Dendritic cell treated with granulocyte-macrophage colony-stimulating factor and Interleukin-4, amounts not matched to agents 40 ng/mL and 50 ng/mL, for 4 days (primary cell): ENCODE data around the gene MBTPS1.

Source experiments
- H3K27ac Mint-ChIP-seq: one replicate; pipeline ENCODE4 v1.8.0; 2022; ENCODE audit warnings: mild to moderate bottlenecking, mixed read lengths
- H3K27me3 Mint-ChIP-seq: one replicate; pipeline ENCODE4 v1.8.0; 2022; ENCODE audit warnings: mild to moderate bottlenecking, mixed read lengths
- H3K36me3 Mint-ChIP-seq: one replicate; pipeline ENCODE4 v1.8.0; 2022; ENCODE audit warnings: low read depth, mixed read lengths
- H3K4me1 Mint-ChIP-seq: one replicate; pipeline ENCODE4 v1.8.0; 2022; ENCODE audit warnings: low read depth, mixed read lengths
- H3K4me3 Mint-ChIP-seq: one replicate; pipeline ENCODE4 v1.8.0; 2022; ENCODE audit warnings: mild to moderate bottlenecking, moderate library complexity, mixed read lengths
- H3K9me3 Mint-ChIP-seq: one replicate; pipeline ENCODE4 v1.8.0; 2022; ENCODE audit warnings: mixed read lengths
- intact Hi-C: fragments of 100-400 bp; cut with micrococcal nuclease; formaldehyde crosslinking; loops from one replicate; pipeline ENCODE4 v1.15.0; 2022

Gene MBTPS1

GRCh38 chr16:84143784-84144199, 27.1 kb upstream of the MBTPS1 start:
- Mint-ChIP-seq H3K27ac (peak overlapping the region; percentile 84), H3K9me3 (no peaks in the 10 kb centered on the region), H3K4me1 (peaks cover 6% of the 10 kb centered on the region), H3K27me3 (peaks cover 21% of the 10 kb centered on the region), H3K4me3 (peak overlapping the region; percentile 88), H3K36me3 (peaks cover 12% of the 10 kb centered on the region)
- intact Hi-C loops = loop anchor here (2.0 kb wide), 2 partner anchors 27 to 43 kb away; partner anchors contain the start of genes MBTPS1 and TAF1C

DNA sequence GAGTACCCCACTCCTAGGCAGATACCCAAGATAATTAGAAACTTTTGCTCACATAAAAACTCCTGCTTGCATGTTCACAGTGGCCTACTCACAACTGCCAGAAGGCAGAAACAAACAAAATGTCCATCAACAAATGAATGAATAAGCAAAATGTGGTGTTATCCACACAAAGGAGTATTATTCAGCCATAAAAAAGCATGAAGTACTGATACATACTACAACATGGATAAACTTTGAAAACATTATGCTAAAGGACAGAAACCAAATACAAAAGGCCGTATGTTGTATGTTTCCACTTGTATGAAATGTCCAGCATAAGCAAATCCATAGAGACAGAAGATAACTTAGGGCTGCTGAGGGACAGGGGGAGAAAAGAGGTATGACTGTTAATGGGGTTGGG, 26.3 kb upstream of the MBTPS1 start:
- H3K27me3 Mint-ChIP-seq = peaks cover 21% of the 10 kb centered on the region

GRCh38 chr16:84141143-84141670, 24.5 kb upstream of the MBTPS1 start:
- no peak overlapping the region for H3K4me3 Mint-ChIP-seq
- no peak overlapping the region for H3K27ac Mint-ChIP-seq
- intact Hi-C loops = no loop called here
- H3K4me1 Mint-ChIP-seq = peaks cover 6% of the 10 kb centered on the region
- peaks cover 8% of the 10 kb centered on the region for H3K27me3 Mint-ChIP-seq
- H3K36me3 Mint-ChIP-seq = peaks cover 15% of the 10 kb centered on the region
- H3K9me3 Mint-ChIP-seq = no peaks in the 10 kb centered on the region

More for the DNA sequence above, 26.3 kb upstream of the MBTPS1 start:
- peaks cover 15% of the 10 kb centered on the region for H3K36me3 Mint-ChIP-seq
- peaks cover 6% of the 10 kb centered on the region for H3K4me1 Mint-ChIP-seq
- H3K27ac Mint-ChIP-seq = no peak overlapping the region
- intact Hi-C loops = no loop called here
- H3K4me3 Mint-ChIP-seq = no peak overlapping the region
- H3K9me3 Mint-ChIP-seq = no peaks in the 10 kb centered on the region

GRCh38 chr16:84139628-84140258, 23.0 kb upstream of the MBTPS1 start:
- Mint-ChIP-seq H3K36me3 (peaks cover 13% of the 10 kb centered on the region), H3K4me1 (peaks cover 6% of the 10 kb centered on the region), H3K4me3 (no peak overlapping the region), H3K27me3 (peaks cover 2% of the 10 kb centered on the region), H3K27ac (no peak overlapping the region), H3K9me3 (no peaks in the 10 kb centered on the region)
- intact Hi-C loops = no loop called here

GRCh38 chr16:84138824-84139627, 22.3 kb upstream of the MBTPS1 start:
- peaks cover 6% of the 10 kb centered on the region for H3K36me3 Mint-ChIP-seq
- H3K4me1 Mint-ChIP-seq = peaks cover 2% of the 10 kb centered on the region
- intact Hi-C loops = no loop called here
- H3K4me3 Mint-ChIP-seq = no peak overlapping the region
- no peak overlapping the region for H3K27ac Mint-ChIP-seq
- H3K9me3 Mint-ChIP-seq = no peaks in the 10 kb centered on the region
- H3K27me3 Mint-ChIP-seq = peaks cover under 1% of the 10 kb centered on the region

DNA sequence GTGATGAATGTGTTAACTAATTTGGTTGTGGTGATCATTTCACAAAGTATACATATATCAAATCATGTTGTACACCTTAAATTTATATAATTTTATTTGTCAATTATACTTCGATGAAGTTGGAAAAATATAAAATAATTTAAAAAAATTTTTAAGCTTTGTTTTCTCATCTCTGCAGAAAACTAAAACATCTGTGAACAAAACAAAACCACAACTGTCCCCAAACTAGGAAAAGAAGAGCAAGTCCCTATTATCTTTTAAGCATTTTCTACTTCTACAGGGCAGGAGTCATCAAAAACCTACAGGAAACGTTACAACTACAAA, 21.7 kb upstream of the MBTPS1 start:
- Mint-ChIP-seq H3K9me3 (no peaks in the 10 kb centered on the region), H3K4me3 (no peak overlapping the region), H3K27me3 (no peaks in the 10 kb centered on the region), H3K36me3 (peaks cover 6% of the 10 kb centered on the region), H3K4me1 (no peaks in the 10 kb centered on the region), H3K27ac (no peak overlapping the region)
- intact Hi-C loops = no loop called here

DNA sequence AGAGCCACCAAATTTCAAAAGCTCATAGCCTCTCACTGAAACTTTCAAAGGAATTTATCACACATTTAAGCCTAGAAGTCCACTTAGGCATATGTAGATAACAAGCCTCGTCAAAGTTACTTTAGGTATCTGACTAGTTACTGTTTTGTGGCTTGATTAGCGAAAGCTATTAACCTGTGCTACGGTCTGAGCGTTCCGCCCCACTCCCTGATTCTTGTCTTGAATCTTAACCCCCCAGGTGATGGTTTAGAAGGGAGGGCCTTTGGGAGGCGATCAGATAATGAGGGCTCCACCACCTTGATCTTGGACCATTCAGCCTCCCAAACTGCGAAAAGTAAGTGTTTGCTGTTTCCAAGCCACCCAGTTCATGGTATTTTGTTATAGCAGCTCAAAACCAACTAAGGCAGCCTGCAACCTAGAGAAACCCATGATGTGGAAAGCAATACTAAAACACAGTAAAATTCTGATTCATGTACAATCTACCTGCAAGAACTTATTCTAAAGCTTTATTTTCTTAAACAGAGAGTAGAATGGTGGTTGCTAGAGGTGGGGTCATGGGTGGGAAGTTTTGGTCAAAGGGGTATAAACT, 21.1 kb upstream of the MBTPS1 start:
- peaks cover 6% of the 10 kb centered on the region for H3K36me3 Mint-ChIP-seq
- no peak overlapping the region for H3K4me3 Mint-ChIP-seq
- H3K27me3 Mint-ChIP-seq = no peaks in the 10 kb centered on the region
- H3K9me3 Mint-ChIP-seq = no peaks in the 10 kb centered on the region
- no peak overlapping the region for H3K27ac Mint-ChIP-seq
- H3K4me1 Mint-ChIP-seq = no peaks in the 10 kb centered on the region
- intact Hi-C loops = no loop called here

GRCh38 chr16:84137287-84137686, 20.5 kb upstream of the MBTPS1 start:
- Mint-ChIP-seq H3K27ac (no peak overlapping the region), H3K9me3 (no peaks in the 10 kb centered on the region), H3K4me3 (no peak overlapping the region), H3K27me3 (no peaks in the 10 kb centered on the region), H3K4me1 (no peaks in the 10 kb centered on the region), H3K36me3 (peaks cover 6% of the 10 kb centered on the region)
- intact Hi-C loops = no loop called here

GRCh38 chr16:84136331-84137125, 19.8 kb upstream of the MBTPS1 start:
- Mint-ChIP-seq H3K4me1 (no peaks in the 10 kb centered on the region), H3K27ac (no peak overlapping the region), H3K4me3 (no peak overlapping the region)

DNA sequence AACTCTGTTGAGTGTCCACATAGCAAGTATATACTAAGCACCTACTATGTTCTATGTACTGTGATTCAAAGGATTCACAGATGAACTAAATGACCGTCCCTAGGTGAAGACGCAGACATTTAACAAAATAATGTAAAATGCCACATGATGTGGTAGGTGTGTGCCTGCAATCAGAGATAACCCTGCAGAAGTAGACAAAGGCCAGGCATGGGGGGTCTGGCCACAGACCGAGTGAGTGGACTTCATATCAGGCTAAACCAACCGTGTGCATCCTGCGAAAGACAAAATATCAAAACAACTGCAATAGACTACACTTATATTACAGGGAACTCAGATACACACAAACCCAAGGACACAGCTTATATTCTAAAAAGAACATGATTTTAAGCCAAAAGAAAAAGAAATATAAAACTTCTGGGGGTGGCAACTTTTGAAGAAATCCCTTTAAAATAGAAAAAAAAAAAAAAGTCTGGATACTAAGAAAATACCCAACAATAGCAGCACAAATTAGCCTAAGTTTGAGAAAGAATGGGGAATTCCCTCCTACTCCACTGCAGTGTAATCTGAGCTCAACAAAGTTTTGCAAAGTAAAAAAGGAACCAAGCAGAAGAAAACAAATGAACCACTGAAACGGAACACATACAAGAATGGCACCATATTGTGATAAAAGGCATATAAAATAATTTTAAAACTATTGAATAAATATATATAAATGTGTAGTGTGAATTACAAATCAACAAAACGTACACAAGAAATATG, 16.0 kb upstream of the MBTPS1 start:
- intact Hi-C loops = no loop called here
- H3K9me3 Mint-ChIP-seq = no peaks in the 10 kb centered on the region
- H3K4me3 Mint-ChIP-seq = no peak overlapping the region
- H3K27ac Mint-ChIP-seq = no peak overlapping the region
- H3K36me3 Mint-ChIP-seq = peaks cover 40% of the 10 kb centered on the region
- no peaks in the 10 kb centered on the region for H3K27me3 Mint-ChIP-seq
- no peaks in the 10 kb centered on the region for H3K4me1 Mint-ChIP-seq

More at GRCh38 chr16:84136331-84137125, 19.8 kb upstream of the MBTPS1 start:
- peaks cover 7% of the 10 kb centered on the region for H3K36me3 Mint-ChIP-seq
- no peaks in the 10 kb centered on the region for H3K9me3 Mint-ChIP-seq
- intact Hi-C loops = no loop called here
- H3K27me3 Mint-ChIP-seq = no peaks in the 10 kb centered on the region

GRCh38 chr16:84131117-84131516, 14.4 kb upstream of the MBTPS1 start:
- H3K27me3 Mint-ChIP-seq = no peaks in the 10 kb centered on the region
- peaks cover 46% of the 10 kb centered on the region for H3K36me3 Mint-ChIP-seq
- intact Hi-C loops = no loop called here

DNA sequence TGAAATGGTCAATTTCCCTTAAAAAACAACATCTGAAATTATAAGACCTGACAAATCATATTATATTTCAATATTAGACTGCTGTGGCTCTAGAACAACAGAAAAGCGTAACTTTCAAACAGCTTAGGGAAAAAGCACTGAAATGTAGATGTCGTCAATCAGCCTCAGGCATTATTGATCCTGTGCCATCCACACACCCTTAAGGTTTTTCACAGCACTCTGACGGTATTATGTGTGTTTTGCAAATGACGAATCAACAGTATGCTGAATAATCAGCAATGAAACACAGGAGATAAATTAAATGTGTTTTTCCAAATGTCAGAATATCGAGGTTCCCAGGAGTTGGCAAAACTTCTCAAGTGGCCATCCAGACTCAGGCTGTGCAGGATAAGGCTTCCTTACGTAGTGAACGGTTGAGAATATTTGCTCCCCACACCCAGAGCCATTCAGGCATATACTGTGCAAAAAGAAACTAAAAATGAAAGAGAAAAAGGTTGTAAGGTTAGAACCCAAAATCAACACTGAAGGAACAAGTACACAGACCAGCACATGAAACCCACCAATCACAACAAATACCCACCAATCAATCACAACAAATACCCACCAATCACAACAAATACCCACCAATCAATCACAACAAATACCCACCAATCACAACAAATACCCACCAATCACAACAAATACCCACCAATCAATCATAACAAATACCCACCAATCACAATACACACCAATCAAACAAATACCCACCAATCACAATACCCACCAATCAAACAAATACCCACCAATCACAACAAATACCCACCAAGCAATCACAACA, 7.7 kb upstream of the MBTPS1 start:
- H3K4me3 Mint-ChIP-seq = no peak overlapping the region
- peaks cover 67% of the 10 kb centered on the region for H3K36me3 Mint-ChIP-seq
- H3K27me3 Mint-ChIP-seq = no peaks in the 10 kb centered on the region
- H3K9me3 Mint-ChIP-seq = no peaks in the 10 kb centered on the region
- no peak overlapping the region for H3K27ac Mint-ChIP-seq
- intact Hi-C loops = no loop called here
- peaks cover 5% of the 10 kb centered on the region for H3K4me1 Mint-ChIP-seq

More at GRCh38 chr16:84131117-84131516, 14.4 kb upstream of the MBTPS1 start:
- Mint-ChIP-seq H3K27ac (no peak overlapping the region), H3K4me1 (no peaks in the 10 kb centered on the region), H3K9me3 (no peaks in the 10 kb centered on the region), H3K4me3 (no peak overlapping the region)
